Panc1 (cell line): ENCODE measurements around the gene SOX5. TPM values are rescaled to one million over a fixed set of nuclear protein-coding genes. Genes with fewer than 3 reads are reported as not detected.

Source experiments
- ATAC-seq: fragments of 200-7000 bp; cut with Tn5 transposase; 2 replicates; pipeline ENCODE4 v1.9.1; 2020; ENCODE audit warnings: mild to moderate bottlenecking, moderate library complexity
- BruUV-seq: library from RNA; stranded (reverse); fragments of 400-500 nt; replicated peaks from 2 replicates; lab custom pipeline; 2021; lab: Mats Ljungman, UMichigan
- CTCF ChIA-PET: fragments of 300-600 bp; sonication (Branson Sonifier 250); formaldehyde crosslinking; loops from one replicate; lab custom pipeline; 2022; ENCODE audit warnings: antibody characterized with exemption; lab: Charles Lee
- POLR2A ChIA-PET: fragments of 300-600 bp; sonication (Branson Sonifier 250); formaldehyde crosslinking; loops from one replicate; lab custom pipeline; 2022; ENCODE audit warnings: antibody characterized with exemption; lab: Charles Lee
- DNase-seq: peaks from one replicate; pipeline ENCODE4 v3.0.0-alpha.2; 2010; ENCODE audit warnings: low read depth, low spot score
- H3K27ac ChIP-seq: 2 replicates; pipeline ENCODE4 v1.5.1; 2011; ENCODE audit warnings: mild to moderate bottlenecking, low read length, inconsistent platforms
- H3K27me3 ChIP-seq: fragments of 200-500 bp; sonication (Bioruptor generic); 2 replicates; pipeline ENCODE4 v1.6.0; 2014; ENCODE audit warnings: low read length, inconsistent platforms; ENCODE audit not compliant: control insufficient read depth, insufficient read depth
- H3K36me3 ChIP-seq: fragments of 200-500 bp; sonication (Bioruptor generic); 2 replicates; pipeline ENCODE4 v1.5.1; 2014; ENCODE audit warnings: inconsistent platforms, mild to moderate bottlenecking, low read length, moderate library complexity; ENCODE audit not compliant: control insufficient read depth, insufficient read depth
- H3K4me1 ChIP-seq: 2 replicates; pipeline ENCODE4 v1.5.1; 2011; ENCODE audit warnings: inconsistent platforms, mild to moderate bottlenecking, low read length, moderate library complexity; ENCODE audit not compliant: control insufficient read depth, insufficient read depth
- H3K4me3 ChIP-seq, 2 experiments: 2 replicates each; pipeline ENCODE4 v1.5.1; 2011 to 2012; ENCODE audit warnings: low read depth in 2 of 2, low read length in 2 of 2, mild to moderate bottlenecking in 2 of 2, inconsistent platforms in 1 of 2, moderate library complexity in 1 of 2
- H3K9me3 ChIP-seq: fragments of 200-500 bp; sonication (Bioruptor generic); 2 replicates; pipeline ENCODE4 v1.5.1; 2014; ENCODE audit warnings: low read depth, mild to moderate bottlenecking, inconsistent platforms, low read length, moderate library complexity; ENCODE audit not compliant: control insufficient read depth, insufficient read depth
- POLR2AphosphoS5 ChIP-seq: IDR thresholded peaks from 2 replicates; pipeline ENCODE4 v1.6.1; 2012; ENCODE audit warnings: mild to moderate bottlenecking, low read depth, low read length, moderate library complexity
- SIN3A ChIP-seq: IDR thresholded peaks from 2 replicates; pipeline ENCODE4 v1.6.1; 2012; ENCODE audit warnings: low read depth, mild to moderate bottlenecking, low read length, moderate library complexity, borderline replicate concordance; ENCODE audit not compliant: insufficient read depth
- TCF7L2 ChIP-seq: IDR thresholded peaks from 2 replicates; pipeline ENCODE4 v1.6.1; 2011; ENCODE audit warnings: mild to moderate bottlenecking, low read depth, low read length, inconsistent platforms
- in situ Hi-C: cut with HindIII; loops from 2 replicates; pipeline ENCODE4 v1.10.0; 2016; ENCODE audit warnings: low sequenced_read_pairs, low pct_unique_long_range_greater_than_20kb
- intact Hi-C: fragments of 100-400 bp; cut with micrococcal nuclease; formaldehyde crosslinking; loops from one replicate; pipeline ENCODE4 v1.10.0; 2022; ENCODE audit not compliant: unreplicated experiment
- total RNA-seq: library from RNA; stranded (reverse); gene quantifications from one replicate; pipeline ENCODE4 v1.2.1, GENCODE V29; 2021; ENCODE audit not compliant: unreplicated experiment
- TF ChIP-seq, protein P1 (sequence below), 2 experiments: IDR thresholded peaks; 2 replicates each; pipeline ENCODE4 v1.6.1; 2011 to 2012; ENCODE audit warnings: low read depth in 2 of 2, control low read depth in 1 of 2, low read length in 1 of 2, mild to moderate bottlenecking in 1 of 2, moderate library complexity in 1 of 2; ENCODE audit not compliant: insufficient read depth in 1 of 2
- TF ChIP-seq, protein P2 (sequence below): fragments of 450-650 bp; IDR thresholded peaks from 2 replicates; pipeline ENCODE4 v1.5.1; 2017; ENCODE audit warnings: mild to moderate bottlenecking

The SOX5 gene
- total RNA-seq, 1 experiment from 2014 or later = 0.23 TPM

DNA sequence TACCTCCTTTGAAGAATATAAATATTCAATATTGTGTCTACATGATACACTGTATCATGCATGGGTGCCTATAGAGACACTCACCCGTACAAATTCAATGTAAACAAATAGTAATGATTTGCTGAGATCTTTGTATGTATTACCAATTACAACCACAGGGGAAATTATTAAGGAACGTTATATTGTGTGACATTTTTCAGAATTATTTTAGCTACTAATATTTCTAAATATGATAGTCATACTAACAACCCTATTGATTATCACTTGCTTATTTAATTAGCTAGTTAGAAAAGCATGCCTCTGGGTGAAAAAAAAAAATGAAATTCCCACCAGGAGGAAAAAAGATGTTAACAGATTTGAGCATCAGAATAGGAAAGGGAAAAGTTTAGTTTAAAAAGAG, 2.1 kb downstream of the SOX5 start:
- H3K4me3 ChIP-seq = no peak overlapping the region
- H3K9me3 ChIP-seq = no peaks in the 10 kb centered on the region
- DNase-seq (no peak), ATAC-seq (no peak)
- H3K27me3 ChIP-seq = 0 out of 2 replicates have a peak, but pooled peaks cover 2% of the 10 kb centered on the region
- no peaks in the 10 kb centered on the region for H3K4me1 ChIP-seq
- ChIA-PET POLR2A (no interaction called here), CTCF (no interaction called here)
- TF ChIP-seq, protein P1, sequence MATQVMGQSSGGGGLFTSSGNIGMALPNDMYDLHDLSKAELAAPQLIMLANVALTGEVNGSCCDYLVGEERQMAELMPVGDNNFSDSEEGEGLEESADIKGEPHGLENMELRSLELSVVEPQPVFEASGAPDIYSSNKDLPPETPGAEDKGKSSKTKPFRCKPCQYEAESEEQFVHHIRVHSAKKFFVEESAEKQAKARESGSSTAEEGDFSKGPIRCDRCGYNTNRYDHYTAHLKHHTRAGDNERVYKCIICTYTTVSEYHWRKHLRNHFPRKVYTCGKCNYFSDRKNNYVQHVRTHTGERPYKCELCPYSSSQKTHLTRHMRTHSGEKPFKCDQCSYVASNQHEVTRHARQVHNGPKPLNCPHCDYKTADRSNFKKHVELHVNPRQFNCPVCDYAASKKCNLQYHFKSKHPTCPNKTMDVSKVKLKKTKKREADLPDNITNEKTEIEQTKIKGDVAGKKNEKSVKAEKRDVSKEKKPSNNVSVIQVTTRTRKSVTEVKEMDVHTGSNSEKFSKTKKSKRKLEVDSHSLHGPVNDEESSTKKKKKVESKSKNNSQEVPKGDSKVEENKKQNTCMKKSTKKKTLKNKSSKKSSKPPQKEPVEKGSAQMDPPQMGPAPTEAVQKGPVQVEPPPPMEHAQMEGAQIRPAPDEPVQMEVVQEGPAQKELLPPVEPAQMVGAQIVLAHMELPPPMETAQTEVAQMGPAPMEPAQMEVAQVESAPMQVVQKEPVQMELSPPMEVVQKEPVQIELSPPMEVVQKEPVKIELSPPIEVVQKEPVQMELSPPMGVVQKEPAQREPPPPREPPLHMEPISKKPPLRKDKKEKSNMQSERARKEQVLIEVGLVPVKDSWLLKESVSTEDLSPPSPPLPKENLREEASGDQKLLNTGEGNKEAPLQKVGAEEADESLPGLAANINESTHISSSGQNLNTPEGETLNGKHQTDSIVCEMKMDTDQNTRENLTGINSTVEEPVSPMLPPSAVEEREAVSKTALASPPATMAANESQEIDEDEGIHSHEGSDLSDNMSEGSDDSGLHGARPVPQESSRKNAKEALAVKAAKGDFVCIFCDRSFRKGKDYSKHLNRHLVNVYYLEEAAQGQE (IDR thresholded peaks at IDR 0.05; ENCODE audit: insufficient read depth in 1 of 2, low read depth in 2 of 2, low read length in 1 of 2) = no peak
- TF ChIP-seq, protein P2, sequence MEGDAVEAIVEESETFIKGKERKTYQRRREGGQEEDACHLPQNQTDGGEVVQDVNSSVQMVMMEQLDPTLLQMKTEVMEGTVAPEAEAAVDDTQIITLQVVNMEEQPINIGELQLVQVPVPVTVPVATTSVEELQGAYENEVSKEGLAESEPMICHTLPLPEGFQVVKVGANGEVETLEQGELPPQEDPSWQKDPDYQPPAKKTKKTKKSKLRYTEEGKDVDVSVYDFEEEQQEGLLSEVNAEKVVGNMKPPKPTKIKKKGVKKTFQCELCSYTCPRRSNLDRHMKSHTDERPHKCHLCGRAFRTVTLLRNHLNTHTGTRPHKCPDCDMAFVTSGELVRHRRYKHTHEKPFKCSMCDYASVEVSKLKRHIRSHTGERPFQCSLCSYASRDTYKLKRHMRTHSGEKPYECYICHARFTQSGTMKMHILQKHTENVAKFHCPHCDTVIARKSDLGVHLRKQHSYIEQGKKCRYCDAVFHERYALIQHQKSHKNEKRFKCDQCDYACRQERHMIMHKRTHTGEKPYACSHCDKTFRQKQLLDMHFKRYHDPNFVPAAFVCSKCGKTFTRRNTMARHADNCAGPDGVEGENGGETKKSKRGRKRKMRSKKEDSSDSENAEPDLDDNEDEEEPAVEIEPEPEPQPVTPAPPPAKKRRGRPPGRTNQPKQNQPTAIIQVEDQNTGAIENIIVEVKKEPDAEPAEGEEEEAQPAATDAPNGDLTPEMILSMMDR = no peak
- no peak for TF ChIP-seq SIN3A
- no peak for TF ChIP-seq POLR2AphosphoS5
- TF ChIP-seq TCF7L2 = no peak
- in situ Hi-C loops = no loop called here
- intact Hi-C loops = no loop called here
- BruUV-seq = no TSS peak
- no peaks in the 10 kb centered on the region for H3K36me3 ChIP-seq
- H3K27ac ChIP-seq = no peak overlapping the region

DNA sequence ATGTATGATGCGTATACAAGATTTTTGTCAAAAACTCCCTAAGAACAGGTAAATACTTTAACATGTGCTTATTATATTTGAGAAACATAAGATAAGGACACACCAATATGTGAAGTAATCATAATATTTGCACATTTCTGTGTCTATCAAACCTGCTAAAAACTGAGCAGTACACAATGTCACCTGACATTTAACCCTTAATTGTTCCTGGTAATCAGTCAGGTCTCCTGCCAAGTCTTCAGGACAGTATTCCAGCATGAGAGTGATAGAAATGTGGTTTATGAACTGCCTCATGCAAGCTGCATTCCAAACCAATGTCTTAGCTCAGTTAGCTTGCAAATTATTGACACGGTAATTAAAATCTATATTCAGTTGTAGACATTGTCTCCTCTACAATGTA, 4.2 kb downstream of the SOX5 start:
- no peak for ATAC-seq
- intact Hi-C loops = no loop called here
- Histone ChIP-seq H3K27me3 (0 out of 2 replicates have a peak, but pooled peaks cover 2% of the 10 kb centered on the region), H3K27ac (no peak overlapping the region), H3K4me1 (no peaks in the 10 kb centered on the region), H3K9me3 (no peaks in the 10 kb centered on the region), H3K36me3 (no peaks in the 10 kb centered on the region), H3K4me3 (no peak overlapping the region)
- ChIA-PET POLR2A (no interaction called here), CTCF (no interaction called here)
- in situ Hi-C loops = no loop called here
- TF ChIP-seq, protein P2 = no peak
- TF ChIP-seq TCF7L2 (no peak), SIN3A (no peak), POLR2AphosphoS5 (no peak)
- TF ChIP-seq, protein P1 (IDR thresholded peaks at IDR 0.05; ENCODE audit: insufficient read depth in 1 of 2, low read depth in 2 of 2, low read length in 1 of 2) = no peak
- no TSS peak for BruUV-seq
- DNase-seq = no peak
